OCI-LY7 (cell line): ENCODE data around the gene DDX27.

ENCODE experiments used
- EZH2phosphoT487 ChIP-seq: fragments of 200-600 bp; sonication (generic); IDR thresholded peaks from 2 replicates; pipeline ENCODE4 v1.6.1; 2018; ENCODE audit warnings: low read depth, borderline replicate concordance, mild to moderate bottlenecking, mixed run types, antibody characterized with exemption, low read length, moderate library complexity, mixed read lengths
- TF ChIP-seq, protein P1 (sequence below): fragments of 200-600 bp; sonication (generic); conservative IDR thresholded peaks from 2 replicates; pipeline ENCODE4 v1.5.1; 2014; ENCODE audit warnings: mild to moderate bottlenecking, antibody characterized with exemption, low read length, moderate library complexity, mixed read lengths

DNA sequence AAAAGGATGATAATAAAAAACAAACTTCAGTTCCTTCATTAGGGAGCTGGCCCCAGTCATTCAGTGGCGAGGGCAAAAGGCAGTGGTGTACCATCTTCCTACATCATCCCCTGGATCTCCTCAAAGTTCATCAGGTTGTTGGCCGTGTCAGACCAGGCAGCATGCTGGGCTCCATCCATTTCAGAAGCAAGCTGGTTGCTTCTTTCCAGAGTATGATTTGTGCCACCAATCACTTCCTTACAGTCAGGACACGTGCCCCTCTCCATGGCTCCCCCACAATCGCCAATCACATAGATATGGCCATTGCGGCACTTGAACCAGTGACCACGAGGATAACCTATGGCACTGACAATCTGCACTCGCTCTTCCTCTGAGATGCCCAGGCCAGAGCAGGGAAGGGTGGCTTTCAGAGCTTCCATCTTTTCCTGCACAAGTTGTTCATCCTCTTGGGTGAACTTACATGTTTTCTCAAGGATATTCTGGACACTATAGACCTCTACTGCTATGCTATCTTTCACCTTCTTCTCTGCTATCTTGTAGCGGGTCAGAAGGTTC, 28.0 kb downstream of the DDX27 start:
- TF ChIP-seq, protein P1, sequence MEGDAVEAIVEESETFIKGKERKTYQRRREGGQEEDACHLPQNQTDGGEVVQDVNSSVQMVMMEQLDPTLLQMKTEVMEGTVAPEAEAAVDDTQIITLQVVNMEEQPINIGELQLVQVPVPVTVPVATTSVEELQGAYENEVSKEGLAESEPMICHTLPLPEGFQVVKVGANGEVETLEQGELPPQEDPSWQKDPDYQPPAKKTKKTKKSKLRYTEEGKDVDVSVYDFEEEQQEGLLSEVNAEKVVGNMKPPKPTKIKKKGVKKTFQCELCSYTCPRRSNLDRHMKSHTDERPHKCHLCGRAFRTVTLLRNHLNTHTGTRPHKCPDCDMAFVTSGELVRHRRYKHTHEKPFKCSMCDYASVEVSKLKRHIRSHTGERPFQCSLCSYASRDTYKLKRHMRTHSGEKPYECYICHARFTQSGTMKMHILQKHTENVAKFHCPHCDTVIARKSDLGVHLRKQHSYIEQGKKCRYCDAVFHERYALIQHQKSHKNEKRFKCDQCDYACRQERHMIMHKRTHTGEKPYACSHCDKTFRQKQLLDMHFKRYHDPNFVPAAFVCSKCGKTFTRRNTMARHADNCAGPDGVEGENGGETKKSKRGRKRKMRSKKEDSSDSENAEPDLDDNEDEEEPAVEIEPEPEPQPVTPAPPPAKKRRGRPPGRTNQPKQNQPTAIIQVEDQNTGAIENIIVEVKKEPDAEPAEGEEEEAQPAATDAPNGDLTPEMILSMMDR = no peak
- TF ChIP-seq EZH2phosphoT487 = no peak
